GM23338 (cell line): ENCODE measurements around the gene PTPRF. TPM values are rescaled to one million over a fixed set of nuclear protein-coding genes. Genes with fewer than 3 reads are reported as not detected.

ENCODE experiments used
- ATAC-seq: fragments of 200-7000 bp; cut with Tn5 transposase; 3 replicates; pipeline ENCODE4 v1.9.1; 2020
- DNase-seq: peaks from one replicate; pipeline ENCODE4 v3.0.0-alpha.2; 2015; ENCODE audit warnings: low spot score
- H2AFZ ChIP-seq: fragments of 200-600 bp; sonication (generic); 2 replicates; pipeline ENCODE4 v1.8.0; 2016; ENCODE audit warnings: antibody characterized with exemption, mild to moderate bottlenecking, moderate library complexity
- H3F3A ChIP-seq: fragments of 200-600 bp; sonication (generic); replicated peaks from 2 replicates; pipeline ENCODE4 v1.8.0; 2017; ENCODE audit warnings: antibody characterized with exemption, mixed run types, low read depth
- H3K27ac ChIP-seq: fragments of 200-600 bp; sonication (generic); 2 replicates; pipeline ENCODE4 v1.6.1; 2016; ENCODE audit warnings: low read depth
- H3K27me3 ChIP-seq: fragments of 200-600 bp; sonication (generic); 2 replicates; pipeline ENCODE4 v1.8.0; 2016; ENCODE audit warnings: mild to moderate bottlenecking, mixed run types, moderate library complexity; ENCODE audit not compliant: insufficient read depth
- H3K36me3 ChIP-seq: fragments of 200-600 bp; sonication (generic); 2 replicates; pipeline ENCODE4 v1.8.0; 2016; ENCODE audit warnings: mild to moderate bottlenecking; ENCODE audit not compliant: insufficient read depth
- H3K4me1 ChIP-seq: fragments of 200-600 bp; sonication (generic); 2 replicates; pipeline ENCODE4 v1.8.0; 2016; ENCODE audit warnings: mild to moderate bottlenecking, moderate library complexity; ENCODE audit not compliant: insufficient read depth
- H3K4me2 ChIP-seq: fragments of 200-600 bp; sonication (generic); 2 replicates; pipeline ENCODE4 v1.7.1; 2017; ENCODE audit warnings: mixed run types
- H3K4me3 ChIP-seq: fragments of 200-600 bp; sonication (generic); 2 replicates; pipeline ENCODE4 v1.6.1; 2016; ENCODE audit warnings: mixed run types
- H3K79me2 ChIP-seq: fragments of 200-600 bp; sonication (generic); replicated peaks from 2 replicates; pipeline ENCODE4 v1.8.0; 2017; ENCODE audit warnings: mild to moderate bottlenecking; ENCODE audit not compliant: insufficient read depth
- H3K9me2 ChIP-seq: fragments of 200-600 bp; sonication (generic); 2 replicates; pipeline ENCODE4 v1.8.0; 2017; ENCODE audit not compliant: insufficient read depth
- H4K20me1 ChIP-seq: fragments of 200-600 bp; sonication (generic); replicated peaks from 2 replicates; pipeline ENCODE4 v1.8.0; 2017; ENCODE audit warnings: mild to moderate bottlenecking; ENCODE audit not compliant: insufficient read depth
- H3K27ac Mint-ChIP-seq: 2 replicates; pipeline ENCODE4 v1.8.0; 2020; ENCODE audit warnings: inconsistent platforms, mild to moderate bottlenecking, moderate library complexity, mixed read lengths
- H3K27me3 Mint-ChIP-seq: 3 replicates; pipeline ENCODE4 v1.8.0; 2022; ENCODE audit warnings: low read depth, mild to moderate bottlenecking, moderate library complexity, mixed read lengths, inconsistent platforms; ENCODE audit not compliant: insufficient read depth, poor library complexity
- H3K36me3 Mint-ChIP-seq: 3 replicates; pipeline ENCODE4 v1.8.0; 2021; ENCODE audit warnings: low read depth, mild to moderate bottlenecking, inconsistent platforms, moderate library complexity, mixed read lengths
- H3K4me1 Mint-ChIP-seq: 3 replicates; pipeline ENCODE4 v1.8.0; 2020; ENCODE audit warnings: mild to moderate bottlenecking, inconsistent platforms, mixed read lengths
- H3K4me3 Mint-ChIP-seq: 3 replicates; pipeline ENCODE4 v1.8.0; 2021; ENCODE audit warnings: moderate library complexity, mild to moderate bottlenecking, inconsistent platforms, mixed read lengths
- H3K9me3 Mint-ChIP-seq: 3 replicates; pipeline ENCODE4 v1.8.0; 2020; ENCODE audit warnings: moderate library complexity, mild to moderate bottlenecking, inconsistent platforms, mixed read lengths
- CREB1 ChIP-seq: fragments of 250-450 bp; sonication (Bioruptor Pico); IDR thresholded peaks from 2 replicates; pipeline ENCODE4 v1.5.0; 2020; ENCODE audit warnings: low read depth, mild to moderate bottlenecking, moderate library complexity
- CTCF ChIP-seq, 2 experiments: fragments of 200-600 bp in 1 of 2; sonication (generic) in 1 of 2; conservative IDR thresholded peaks; 2 replicates each; pipeline versions ENCODE4 v1.5.1 to v1.6.1; 2016 to 2017; ENCODE audit warnings: antibody characterized with exemption in 2 of 2, low read depth in 2 of 2, mild to moderate bottlenecking in 2 of 2, moderate library complexity in 1 of 2
- EZH2 ChIP-seq: fragments of 200-600 bp; sonication (generic); IDR thresholded peaks from one replicate; pipeline ENCODE4 v1.8.0; 2017; ENCODE audit warnings: antibody characterized with exemption, mild to moderate bottlenecking, low read depth; ENCODE audit not compliant: unreplicated experiment
- EZH2phosphoT487 ChIP-seq: fragments of 200-600 bp; sonication (generic); IDR thresholded peaks from one replicate; pipeline ENCODE4 v1.8.1; 2018; ENCODE audit warnings: antibody characterized with exemption; ENCODE audit not compliant: unreplicated experiment
- JUNB ChIP-seq: IDR thresholded peaks from one replicate; pipeline ENCODE4 v1.6.1; 2016; ENCODE audit warnings: antibody characterized with exemption; ENCODE audit not compliant: unreplicated experiment
- POLR2AphosphoS5 ChIP-seq: IDR thresholded peaks from 2 replicates; pipeline ENCODE4 v1.6.1; 2016; ENCODE audit warnings: antibody characterized with exemption, low read depth
- REST ChIP-seq: IDR thresholded peaks from one replicate; pipeline ENCODE4 v1.6.1; 2018; ENCODE audit warnings: antibody characterized with exemption; ENCODE audit not compliant: unreplicated experiment
- ZNF331 ChIP-seq: fragments of 250-450 bp; sonication (Bioruptor Pico); IDR thresholded peaks from 2 replicates; pipeline ENCODE4 v1.5.0; 2020; ENCODE audit warnings: low read depth, mild to moderate bottlenecking, moderate library complexity
- ZNF462 ChIP-seq: fragments of 250-450 bp; sonication (Bioruptor Pico); IDR thresholded peaks from 2 replicates; pipeline ENCODE4 v1.5.0; 2020; ENCODE audit warnings: mild to moderate bottlenecking, moderate library complexity
- polyA plus RNA-seq: library from polyadenylated mRNA; unstranded; fragments of >200 nt; fragmentation: Nextera tagmentation; extraction: Ambion mirVana; gene quantifications from 2 replicates; pipeline ENCODE4 v1.2.1, GENCODE V29; 2016
- total RNA-seq: library from RNA; depleted of rRNA; stranded (reverse); fragments of >200 nt; shearing (Covaris generic); gene quantifications from 2 replicates; pipeline ENCODE4 v1.2.3, GENCODE V29; 2014
- TF ChIP-seq, protein P1 (sequence below): IDR thresholded peaks from 2 replicates; pipeline ENCODE4 v1.6.1; 2016; ENCODE audit warnings: antibody characterized with exemption

The PTPRF gene
- total and polyA plus RNA-seq, 2 experiments from 2014 or later, result 52.4 to 173 TPM

- H3K9me3 Mint-ChIP-seq, result no peaks in the 10 kb centered on the region
- Histone ChIP-seq H4K20me1 (peaks cover 2% of the 10 kb centered on the region; the same call in 1 of the 2 replicates), H3K27me3 (no peaks in the 10 kb centered on the region), H3K4me3 (no peak overlapping the region), H3K4me1 (no peaks in the 10 kb centered on the region), H3K79me2 (no peaks in the 10 kb centered on the region), H3K4me2 (no peak overlapping the region), H3K27ac (no peak overlapping the region), H3K36me3 (no peaks in the 10 kb centered on the region), H3K9me2 (no peaks in the 10 kb centered on the region), H3F3A (no peaks in the 10 kb centered on the region), H2AFZ (no peak overlapping the region)
- H3K4me3 Mint-ChIP-seq, result no peak overlapping the region
- ATAC-seq (no peak), DNase-seq (no peak)
- TF ChIP-seq POLR2AphosphoS5, result no peak
- TF ChIP-seq EZH2phosphoT487, result no peak
- TF ChIP-seq JUNB, result no peak
- TF ChIP-seq, protein P1, sequence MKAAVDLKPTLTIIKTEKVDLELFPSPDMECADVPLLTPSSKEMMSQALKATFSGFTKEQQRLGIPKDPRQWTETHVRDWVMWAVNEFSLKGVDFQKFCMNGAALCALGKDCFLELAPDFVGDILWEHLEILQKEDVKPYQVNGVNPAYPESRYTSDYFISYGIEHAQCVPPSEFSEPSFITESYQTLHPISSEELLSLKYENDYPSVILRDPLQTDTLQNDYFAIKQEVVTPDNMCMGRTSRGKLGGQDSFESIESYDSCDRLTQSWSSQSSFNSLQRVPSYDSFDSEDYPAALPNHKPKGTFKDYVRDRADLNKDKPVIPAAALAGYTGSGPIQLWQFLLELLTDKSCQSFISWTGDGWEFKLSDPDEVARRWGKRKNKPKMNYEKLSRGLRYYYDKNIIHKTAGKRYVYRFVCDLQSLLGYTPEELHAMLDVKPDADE, result no peak
- no peak for TF ChIP-seq ZNF331 (CRISPR knock-in tag)
- TF ChIP-seq ZNF462 (CRISPR knock-in tag), result no peak
- TF ChIP-seq REST, result no peak
- TF ChIP-seq EZH2, result no peak
- no peak for TF ChIP-seq CREB1 (CRISPR knock-in tag)
- TF ChIP-seq CTCF (conservative IDR thresholded peaks at IDR 0.05; ENCODE audit: low read depth in 2 of 2), result no peak
- H3K27me3 Mint-ChIP-seq, result peaks cover 8% of the 10 kb centered on the region
- H3K27ac Mint-ChIP-seq, result no peak overlapping the region; the same call in 1 of the 2 replicates
- H3K4me1 Mint-ChIP-seq, result 0 out of 3 replicates have a peak, but pooled peaks cover 5% of the 10 kb centered on the region
- peaks cover 22% of the 10 kb centered on the region for H3K36me3 Mint-ChIP-seq
These were observed 55.6 kb downstream of the PTPRF start for GRCh38 chr1:43586136-43586731.
